AG04449 (cell line): ENCODE results near the gene RYR1.

ENCODE experiments used
- CTCF ChIA-PET: fragments of 350-600 bp; formaldehyde crosslinking; extraction: SDS; loops from one replicate; lab custom pipeline; 2021; ENCODE audit warnings: antibody characterized with exemption; lab: Yijun Ruan, JAX
- POLR2A ChIA-PET: fragments of 400-600, 350-600 bp; formaldehyde crosslinking; extraction: SDS; loops from one replicate; lab custom pipeline; 2020; ENCODE audit warnings: antibody characterized with exemption, inconsistent platforms; lab: Yijun Ruan, JAX
- DNase-seq: peaks from one replicate; pipeline ENCODE4 v3.0.0-alpha.2; 2010; ENCODE audit warnings: low read depth, low spot score
- H3K4me3 ChIP-seq: 2 replicates; pipeline ENCODE4 v1.5.1; 2011; ENCODE audit warnings: low read depth, mild to moderate bottlenecking, control low read depth, low read length
- TF ChIP-seq, protein P1 (sequence below): IDR thresholded peaks from one replicate; pipeline ENCODE4 v1.5.1; 2011; ENCODE audit warnings: mild to moderate bottlenecking, moderate library complexity, low read length, control low read depth, inconsistent platforms; ENCODE audit not compliant: insufficient read depth; ENCODE audit errors: missing control alignments

Gene RYR1

DNA sequence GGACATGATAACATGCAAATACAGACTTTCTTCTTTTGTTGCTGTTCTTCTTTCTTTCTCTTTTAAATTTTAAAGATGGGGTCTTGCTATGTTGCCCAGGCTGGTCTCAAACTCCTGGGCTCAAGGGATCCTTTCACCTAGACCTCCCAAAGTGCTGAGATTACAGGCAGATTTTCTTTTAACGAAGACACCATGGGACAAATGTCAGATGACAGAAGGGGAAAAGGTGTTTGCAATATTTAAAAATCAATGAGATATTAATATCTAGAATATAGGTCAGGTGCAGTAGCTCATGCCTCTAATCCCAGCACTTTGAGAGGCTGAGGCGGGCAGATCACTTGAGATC is 3.7 kb upstream of the RYR1 start:
- TF ChIP-seq, protein P1, sequence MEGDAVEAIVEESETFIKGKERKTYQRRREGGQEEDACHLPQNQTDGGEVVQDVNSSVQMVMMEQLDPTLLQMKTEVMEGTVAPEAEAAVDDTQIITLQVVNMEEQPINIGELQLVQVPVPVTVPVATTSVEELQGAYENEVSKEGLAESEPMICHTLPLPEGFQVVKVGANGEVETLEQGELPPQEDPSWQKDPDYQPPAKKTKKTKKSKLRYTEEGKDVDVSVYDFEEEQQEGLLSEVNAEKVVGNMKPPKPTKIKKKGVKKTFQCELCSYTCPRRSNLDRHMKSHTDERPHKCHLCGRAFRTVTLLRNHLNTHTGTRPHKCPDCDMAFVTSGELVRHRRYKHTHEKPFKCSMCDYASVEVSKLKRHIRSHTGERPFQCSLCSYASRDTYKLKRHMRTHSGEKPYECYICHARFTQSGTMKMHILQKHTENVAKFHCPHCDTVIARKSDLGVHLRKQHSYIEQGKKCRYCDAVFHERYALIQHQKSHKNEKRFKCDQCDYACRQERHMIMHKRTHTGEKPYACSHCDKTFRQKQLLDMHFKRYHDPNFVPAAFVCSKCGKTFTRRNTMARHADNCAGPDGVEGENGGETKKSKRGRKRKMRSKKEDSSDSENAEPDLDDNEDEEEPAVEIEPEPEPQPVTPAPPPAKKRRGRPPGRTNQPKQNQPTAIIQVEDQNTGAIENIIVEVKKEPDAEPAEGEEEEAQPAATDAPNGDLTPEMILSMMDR, result no peak
- POLR2A ChIA-PET, result no interaction called here
- CTCF ChIA-PET, result no interaction called here
- H3K4me3 ChIP-seq, result no peak overlapping the region
- no peak for DNase-seq

DNA sequence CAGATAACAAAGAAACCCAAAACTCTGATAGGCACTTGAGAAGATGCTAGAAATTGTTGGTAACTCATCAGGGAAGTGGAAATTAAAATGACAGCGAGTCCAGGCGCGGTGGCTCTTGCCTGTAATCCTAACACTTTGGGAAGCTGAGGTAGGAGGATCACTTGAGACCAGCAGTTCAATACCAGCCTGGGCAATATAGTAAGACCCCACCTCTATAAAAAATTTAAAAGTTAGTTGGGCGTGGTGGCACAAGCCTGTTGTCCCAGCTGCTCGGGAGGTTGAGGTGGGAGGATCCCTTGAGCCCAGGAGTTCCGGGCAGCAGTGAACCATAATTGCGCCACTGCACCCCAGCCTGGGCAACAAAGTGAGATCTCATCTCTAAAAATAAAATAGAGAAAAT is 2.6 kb upstream of the RYR1 start:
- H3K4me3 ChIP-seq, result no peak overlapping the region
- TF ChIP-seq, protein P1, result no peak
- POLR2A ChIA-PET, result no interaction called here
- no peak for DNase-seq
- CTCF ChIA-PET, result no interaction called here

DNA sequence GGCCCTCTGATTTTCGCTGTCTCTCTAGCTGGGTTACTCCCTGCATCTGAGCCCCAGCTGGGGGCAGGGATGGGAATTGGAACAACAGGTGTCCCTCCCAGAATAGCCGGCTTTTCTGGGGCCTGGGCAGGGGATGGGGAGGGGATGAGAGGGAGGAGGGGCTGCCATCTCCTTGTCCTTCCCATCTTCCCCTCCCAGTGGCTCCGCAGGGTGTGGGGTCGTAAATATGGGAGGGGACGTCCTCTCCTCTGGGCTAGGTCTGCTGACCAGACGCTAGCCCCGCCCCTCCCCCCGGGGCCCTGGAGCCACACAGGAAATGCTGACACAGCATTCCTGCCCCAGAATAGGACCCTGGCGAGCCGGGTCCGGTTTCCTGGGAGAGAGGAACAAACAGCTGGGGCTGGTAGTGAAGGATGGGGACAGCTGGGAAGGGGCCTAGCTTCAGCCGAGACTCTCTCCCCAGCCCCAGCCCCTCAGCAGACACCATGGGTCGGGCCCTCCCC is 1.1 kb downstream of the RYR1 start:
- TF ChIP-seq, protein P1, result no peak
- no peak overlapping the region for H3K4me3 ChIP-seq
- no peak for DNase-seq
- POLR2A ChIA-PET, result no interaction called here
- CTCF ChIA-PET, result no interaction called here

DNA sequence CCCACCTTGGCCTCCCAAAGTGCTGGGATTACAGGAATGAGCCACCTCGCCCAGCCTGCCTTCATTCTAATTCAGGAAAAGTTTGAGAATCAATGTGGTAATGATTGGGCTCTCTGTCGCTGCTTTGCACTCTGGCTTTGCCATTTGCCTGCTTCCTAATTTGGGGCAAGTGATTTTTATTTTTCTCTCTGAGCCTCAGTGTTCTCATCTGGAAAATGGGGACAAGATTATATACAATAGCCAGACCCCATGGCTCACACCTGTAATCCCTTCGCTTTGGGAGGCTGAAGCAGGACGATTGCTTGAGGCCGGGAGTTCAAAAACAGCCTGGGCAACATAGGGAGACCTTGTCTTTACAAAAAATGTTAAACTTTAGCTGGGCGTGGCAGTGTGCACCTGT is 3.8 kb downstream of the RYR1 start:
- no peak overlapping the region for H3K4me3 ChIP-seq
- CTCF ChIA-PET, result no interaction called here
- POLR2A ChIA-PET, result no interaction called here
- no peak for DNase-seq
- TF ChIP-seq, protein P1, result no peak

DNA sequence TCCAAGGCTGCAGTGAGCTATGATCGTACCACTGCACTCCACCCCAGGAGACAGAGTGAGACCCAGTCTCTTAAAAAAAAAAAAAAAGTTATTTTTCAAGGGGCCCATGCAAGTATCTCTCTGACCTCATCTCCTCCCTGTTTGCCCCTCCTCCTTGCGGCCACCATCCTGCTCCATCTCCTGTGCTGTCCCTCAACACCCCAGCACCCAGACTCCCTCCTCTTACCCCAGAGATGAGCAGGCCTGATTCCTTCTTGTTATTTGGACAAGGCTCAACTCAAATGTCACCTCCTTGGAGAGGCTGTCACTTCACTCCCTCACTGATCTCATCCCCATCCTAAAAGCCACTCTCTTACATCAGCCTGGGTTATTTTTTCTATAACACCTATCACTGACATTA is 4.4 kb downstream of the RYR1 start:
- TF ChIP-seq, protein P1, result no peak
- H3K4me3 ChIP-seq, result no peak overlapping the region
- no peak for DNase-seq
- ChIA-PET CTCF (no interaction called here), POLR2A (no interaction called here)

DNA sequence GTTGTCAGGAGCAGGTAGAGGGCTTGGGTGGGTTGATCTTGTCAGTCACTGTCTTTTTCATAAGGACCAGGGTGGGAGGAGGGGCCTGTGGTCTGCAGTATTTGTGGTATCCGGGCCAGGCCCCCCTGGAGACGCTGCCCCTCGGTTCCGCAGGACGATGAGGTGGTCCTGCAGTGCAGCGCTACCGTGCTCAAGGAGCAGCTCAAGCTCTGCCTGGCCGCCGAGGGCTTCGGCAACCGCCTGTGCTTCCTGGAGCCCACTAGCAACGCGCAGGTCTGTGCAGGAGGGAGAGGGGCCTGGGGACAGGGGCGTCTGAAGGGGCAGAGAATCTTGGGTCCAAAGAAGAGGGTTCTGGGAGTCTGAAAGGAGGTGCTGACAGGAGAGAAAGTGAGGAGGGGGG is 7.1 kb downstream of the RYR1 start:
- CTCF ChIA-PET, result interaction anchor here (0.8 kb wide), 1 partner anchor 195 kb away, joined by 3 read pairs; no protein-coding TSS in a partner anchor
- no peak overlapping the region for H3K4me3 ChIP-seq
- TF ChIP-seq, protein P1, result no peak
- POLR2A ChIA-PET, result no interaction called here
- DNase-seq, result no peak
